Measurements from ENCODE around the gene CBR3.

CBR3 gene

DNA sequence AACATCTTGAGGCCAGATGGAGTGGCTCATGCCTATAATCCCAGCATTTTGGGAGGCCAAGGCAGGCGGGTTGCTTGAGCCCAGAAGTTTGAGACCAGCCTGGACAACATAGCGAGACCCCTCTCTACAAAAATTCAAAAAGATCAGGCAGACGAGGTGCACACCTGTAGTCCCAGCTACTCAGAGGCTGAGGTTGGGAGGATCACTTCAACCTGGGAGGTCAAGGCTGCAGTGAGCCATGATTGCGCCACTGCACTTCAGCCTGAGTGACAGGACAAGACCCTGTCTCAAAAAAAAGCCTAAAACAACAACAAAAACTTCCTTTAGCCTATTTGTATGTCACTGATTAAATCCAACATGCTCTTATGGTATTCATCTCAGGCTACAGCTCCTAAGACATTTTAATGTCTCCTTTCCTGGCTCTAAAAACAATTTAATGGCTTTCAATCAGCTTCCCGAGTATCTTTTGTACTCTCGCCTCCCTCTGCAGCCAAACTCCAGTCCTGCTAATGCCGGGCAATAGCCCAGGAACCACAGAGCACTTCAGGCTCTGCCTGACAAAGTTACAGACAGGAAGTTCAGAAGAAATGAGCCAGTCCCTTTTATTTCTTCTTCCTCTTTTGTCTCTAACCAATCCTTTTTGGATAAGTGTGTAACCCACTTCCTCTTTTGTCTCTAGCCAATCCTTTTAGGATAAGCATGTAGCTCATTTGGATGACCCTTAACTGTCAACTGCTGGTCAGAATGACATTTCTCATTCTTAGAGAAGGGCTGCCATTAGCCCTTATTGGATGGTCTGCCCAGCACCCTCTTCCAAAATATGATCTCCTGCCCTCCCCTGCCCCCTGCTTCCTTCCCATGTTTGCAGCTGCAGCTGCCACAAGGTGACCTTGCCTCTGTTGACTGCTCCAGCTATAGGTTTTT lies 15.2 kb downstream of the CBR3 start:
- TF ChIP-seq ZNF121 (tag by site-specific recombination; IDR thresholded peaks at IDR 0.05) (peak; percentile 87), YY2 (tag by site-specific recombination; IDR thresholded peaks at IDR 0.05) (no peak)
- Histone ChIP-seq H3K4me1 (ENCODE audit: control insufficient read depth, insufficient read depth, low read length) (no peaks in the 10 kb centered on the region), H3K9me3 (ENCODE audit: control insufficient read depth, insufficient read depth, low read depth, low read length) (no peaks in the 10 kb centered on the region), H3K27ac (ENCODE audit: extremely low read depth, low read depth, low read length) (no peak overlapping the region), H3K4me3 (ENCODE audit: low read depth, low read length) (no peak overlapping the region), H3K36me3 (ENCODE audit: control insufficient read depth in 2 of 2, insufficient read depth in 1 of 2, low read length in 2 of 2) (peaks cover 0 to 3% of the 10 kb centered on the region in 2 experiments; a peak in 1 of 3 replicates)
- ChIA-PET CTCF (interaction anchor here (0.7 to 8.6 kb wide), 5 partner anchors 9 to 1456 kb away, joined by 3 to 74 read pairs (median 3); no protein-coding TSS in a partner anchor), POLR2A (interaction anchor here (0.6 to 2.0 kb wide), 3 partner anchors 15 to 172 kb away, joined by 5 to 7 read pairs (median 6); partner anchors contain the start of genes CBR3 and MORC3)

DNA sequence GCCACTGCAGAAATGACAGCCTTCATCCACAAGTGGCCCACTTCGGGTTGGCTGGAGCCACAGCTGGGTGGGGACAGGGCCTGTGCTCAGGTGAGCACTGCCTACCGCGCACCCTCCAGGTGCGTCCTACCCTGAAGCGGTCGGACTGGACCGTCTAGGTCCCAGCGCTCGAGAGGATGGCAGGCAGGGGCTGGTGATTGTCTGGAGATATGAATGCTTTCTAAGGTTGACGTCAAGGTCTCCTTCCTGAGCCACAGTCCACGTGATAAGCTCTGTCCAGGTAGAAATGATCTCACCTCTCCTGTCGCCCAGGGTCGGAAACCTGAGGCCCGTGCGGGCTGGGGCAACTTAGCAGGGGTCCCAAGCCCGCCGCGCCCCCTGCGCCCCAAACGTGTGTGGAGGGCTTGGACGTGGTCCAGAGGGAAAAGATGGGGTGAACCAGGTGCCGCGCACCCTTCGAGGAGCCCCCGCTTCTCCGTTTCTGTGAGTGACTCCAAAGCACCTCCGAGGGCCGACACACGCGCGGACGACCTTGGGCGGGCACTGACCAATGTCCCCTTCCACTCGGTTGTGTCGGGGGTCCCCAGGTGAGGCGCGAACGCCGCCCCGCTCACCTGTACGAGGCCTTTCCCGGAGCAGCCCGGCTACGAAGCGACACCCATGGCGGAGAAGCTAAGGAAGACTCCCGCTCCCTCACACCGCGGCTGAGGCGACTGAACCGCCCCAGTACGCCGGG lies 20.9 kb downstream of the CBR3 start:
- no peaks in the 10 kb centered on the region for H3K4me1 ChIP-seq (ENCODE audit: control insufficient read depth, insufficient read depth, low read length)
- H3K27ac ChIP-seq (ENCODE audit: extremely low read depth, low read depth, low read length), result no peak overlapping the region
- ChIA-PET POLR2A (interaction anchor here (0.6 to 2.8 kb wide), 14 partner anchors 8 to 274 kb away, joined by 3 to 23 read pairs (median 7); partner anchors contain the start of genes CBR1, CBR3 and MORC3), CTCF (interaction anchor here (0.6 to 8.6 kb wide), 5 partner anchors 14 to 54 kb away, joined by 3 to 74 read pairs (median 5); no protein-coding TSS in a partner anchor)
- no peaks in the 10 kb centered on the region for H3K9me3 ChIP-seq (ENCODE audit: control insufficient read depth, insufficient read depth, low read depth, low read length)
- peak overlapping the region; percentile 46 for H3K4me3 ChIP-seq (ENCODE audit: low read depth, low read length)
- no peaks in the 10 kb centered on the region for H3K36me3 ChIP-seq (ENCODE audit: control insufficient read depth in 2 of 2, insufficient read depth in 1 of 2, low read length in 2 of 2)
- TF ChIP-seq ZFP37 (tag by site-specific recombination; IDR thresholded peaks at IDR 0.05) (no peak), ZNF830 (tag by site-specific recombination; IDR thresholded peaks at IDR 0.05; ENCODE audit: low read depth) (no peak), SCRT2 (tag by site-specific recombination; IDR thresholded peaks at IDR 0.05) (0 out of 2 replicates have a peak, but pooled peaks have one; percentile 42), ZBTB8A (tag by site-specific recombination; IDR thresholded peaks at IDR 0.05) (peak; percentile 14; the same call in 1 of the 2 replicates), ZNF174 (tag by site-specific recombination; IDR thresholded peaks at IDR 0.05) (no peak), ZNF223 (tag by site-specific recombination; IDR thresholded peaks at IDR 0.05) (no peak), ZNF341 (tag by site-specific recombination; IDR thresholded peaks at IDR 0.05; ENCODE audit: low read depth) (peak; percentile 12; the same call in 1 of the 2 replicates), KLF1 (tag by site-specific recombination; IDR thresholded peaks at IDR 0.05) (peak; percentile 31; the same call in 1 of the 2 replicates), ZNF248 (tag by site-specific recombination; IDR thresholded peaks at IDR 0.05) (no peak), ZBTB20 (tag by site-specific recombination; IDR thresholded peaks at IDR 0.05) (peak; percentile 25; the same call in 1 of the 2 replicates), ZNF324 (tag by site-specific recombination; IDR thresholded peaks at IDR 0.05) (peak; percentile 84), ZNF510 (tag by site-specific recombination; IDR thresholded peaks at IDR 0.05; ENCODE audit: insufficient replicate concordance) (no peak), ZNF777 (tag by site-specific recombination; IDR thresholded peaks at IDR 0.05; ENCODE audit: borderline replicate concordance) (no peak), ZNF792 (tag by site-specific recombination; IDR thresholded peaks at IDR 0.05) (no peak), ZNF366 (tag by site-specific recombination; conservative IDR thresholded peaks at IDR 0.05) (peak; percentile 13; the same call in 1 of the 2 replicates), ZNF175 (tag by site-specific recombination; IDR thresholded peaks at IDR 0.05) (no peak), ZEB2 (tag by site-specific recombination; IDR thresholded peaks at IDR 0.05) (peak; percentile 78)
- TF ChIP-seq, protein P1, sequence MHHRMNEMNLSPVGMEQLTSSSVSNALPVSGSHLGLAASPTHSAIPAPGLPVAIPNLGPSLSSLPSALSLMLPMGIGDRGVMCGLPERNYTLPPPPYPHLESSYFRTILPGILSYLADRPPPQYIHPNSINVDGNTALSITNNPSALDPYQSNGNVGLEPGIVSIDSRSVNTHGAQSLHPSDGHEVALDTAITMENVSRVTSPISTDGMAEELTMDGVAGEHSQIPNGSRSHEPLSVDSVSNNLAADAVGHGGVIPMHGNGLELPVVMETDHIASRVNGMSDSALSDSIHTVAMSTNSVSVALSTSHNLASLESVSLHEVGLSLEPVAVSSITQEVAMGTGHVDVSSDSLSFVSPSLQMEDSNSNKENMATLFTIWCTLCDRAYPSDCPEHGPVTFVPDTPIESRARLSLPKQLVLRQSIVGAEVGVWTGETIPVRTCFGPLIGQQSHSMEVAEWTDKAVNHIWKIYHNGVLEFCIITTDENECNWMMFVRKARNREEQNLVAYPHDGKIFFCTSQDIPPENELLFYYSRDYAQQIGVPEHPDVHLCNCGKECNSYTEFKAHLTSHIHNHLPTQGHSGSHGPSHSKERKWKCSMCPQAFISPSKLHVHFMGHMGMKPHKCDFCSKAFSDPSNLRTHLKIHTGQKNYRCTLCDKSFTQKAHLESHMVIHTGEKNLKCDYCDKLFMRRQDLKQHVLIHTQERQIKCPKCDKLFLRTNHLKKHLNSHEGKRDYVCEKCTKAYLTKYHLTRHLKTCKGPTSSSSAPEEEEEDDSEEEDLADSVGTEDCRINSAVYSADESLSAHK (tag by site-specific recombination; IDR thresholded peaks at IDR 0.05), result peak; percentile 25; the same call in 1 of the 2 replicates
- TF ChIP-seq, protein P2, sequence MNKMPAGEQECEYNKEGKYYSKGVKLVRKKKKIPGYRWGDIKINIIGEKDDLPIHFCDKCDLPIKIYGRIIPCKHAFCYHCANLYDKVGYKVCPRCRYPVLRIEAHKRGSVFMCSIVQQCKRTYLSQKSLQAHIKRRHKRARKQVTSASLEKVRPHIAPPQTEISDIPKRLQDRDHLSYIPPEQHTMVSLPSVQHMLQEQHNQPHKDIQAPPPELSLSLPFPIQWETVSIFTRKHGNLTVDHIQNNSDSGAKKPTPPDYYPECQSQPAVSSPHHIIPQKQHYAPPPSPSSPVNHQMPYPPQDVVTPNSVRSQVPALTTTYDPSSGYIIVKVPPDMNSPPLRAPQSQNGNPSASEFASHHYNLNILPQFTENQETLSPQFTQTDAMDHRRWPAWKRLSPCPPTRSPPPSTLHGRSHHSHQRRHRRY (tag by site-specific recombination; IDR thresholded peaks at IDR 0.05), result no peak
- TF ChIP-seq, protein P3, sequence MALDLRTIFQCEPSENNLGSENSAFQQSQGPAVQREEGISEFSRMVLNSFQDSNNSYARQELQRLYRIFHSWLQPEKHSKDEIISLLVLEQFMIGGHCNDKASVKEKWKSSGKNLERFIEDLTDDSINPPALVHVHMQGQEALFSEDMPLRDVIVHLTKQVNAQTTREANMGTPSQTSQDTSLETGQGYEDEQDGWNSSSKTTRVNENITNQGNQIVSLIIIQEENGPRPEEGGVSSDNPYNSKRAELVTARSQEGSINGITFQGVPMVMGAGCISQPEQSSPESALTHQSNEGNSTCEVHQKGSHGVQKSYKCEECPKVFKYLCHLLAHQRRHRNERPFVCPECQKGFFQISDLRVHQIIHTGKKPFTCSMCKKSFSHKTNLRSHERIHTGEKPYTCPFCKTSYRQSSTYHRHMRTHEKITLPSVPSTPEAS (tag by site-specific recombination; IDR thresholded peaks at IDR 0.05), result no peak
- TF ChIP-seq, protein P4, sequence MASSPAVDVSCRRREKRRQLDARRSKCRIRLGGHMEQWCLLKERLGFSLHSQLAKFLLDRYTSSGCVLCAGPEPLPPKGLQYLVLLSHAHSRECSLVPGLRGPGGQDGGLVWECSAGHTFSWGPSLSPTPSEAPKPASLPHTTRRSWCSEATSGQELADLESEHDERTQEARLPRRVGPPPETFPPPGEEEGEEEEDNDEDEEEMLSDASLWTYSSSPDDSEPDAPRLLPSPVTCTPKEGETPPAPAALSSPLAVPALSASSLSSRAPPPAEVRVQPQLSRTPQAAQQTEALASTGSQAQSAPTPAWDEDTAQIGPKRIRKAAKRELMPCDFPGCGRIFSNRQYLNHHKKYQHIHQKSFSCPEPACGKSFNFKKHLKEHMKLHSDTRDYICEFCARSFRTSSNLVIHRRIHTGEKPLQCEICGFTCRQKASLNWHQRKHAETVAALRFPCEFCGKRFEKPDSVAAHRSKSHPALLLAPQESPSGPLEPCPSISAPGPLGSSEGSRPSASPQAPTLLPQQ (tag by site-specific recombination; IDR thresholded peaks at IDR 0.05), result peak; percentile 43
- TF ChIP-seq, protein P5, sequence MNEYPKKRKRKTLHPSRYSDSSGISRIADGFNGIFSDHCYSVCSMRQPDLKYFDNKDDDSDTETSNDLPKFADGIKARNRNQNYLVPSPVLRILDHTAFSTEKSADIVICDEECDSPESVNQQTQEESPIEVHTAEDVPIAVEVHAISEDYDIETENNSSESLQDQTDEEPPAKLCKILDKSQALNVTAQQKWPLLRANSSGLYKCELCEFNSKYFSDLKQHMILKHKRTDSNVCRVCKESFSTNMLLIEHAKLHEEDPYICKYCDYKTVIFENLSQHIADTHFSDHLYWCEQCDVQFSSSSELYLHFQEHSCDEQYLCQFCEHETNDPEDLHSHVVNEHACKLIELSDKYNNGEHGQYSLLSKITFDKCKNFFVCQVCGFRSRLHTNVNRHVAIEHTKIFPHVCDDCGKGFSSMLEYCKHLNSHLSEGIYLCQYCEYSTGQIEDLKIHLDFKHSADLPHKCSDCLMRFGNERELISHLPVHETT (tag by site-specific recombination; IDR thresholded peaks at IDR 0.05), result peak; percentile 62
